HCT116 (cell line): ENCODE data around the gene RNH1. TPM values are rescaled to one million over a fixed set of nuclear protein-coding genes. Genes with fewer than 3 reads are reported as not detected.

Source experiments
- ATAC-seq: fragments of 200-7000 bp; cut with Tn5 transposase; 2 replicates; pipeline ENCODE4 v1.9.1; 2020; ENCODE audit warnings: mild to moderate bottlenecking, moderate library complexity
- BruUV-seq: library from RNA; stranded (reverse); fragments of 400-500 nt; replicated peaks from 2 replicates; lab custom pipeline; 2021; lab: Mats Ljungman, UMichigan
- CTCF ChIA-PET: fragments of 300-600 bp; sonication (Branson Sonifier 250); formaldehyde crosslinking; loops from one replicate; lab custom pipeline; 2021; ENCODE audit warnings: antibody characterized with exemption; lab: Charles Lee
- POLR2A ChIA-PET: fragments of 300-600, 350-600 bp; sonication (Branson Sonifier 250); formaldehyde crosslinking; loops from one replicate; lab custom pipeline; 2021; ENCODE audit warnings: antibody characterized with exemption; lab: Charles Lee
- RAD21 ChIA-PET, 2 experiments: fragments of 300-600 bp; sonication (Branson Sonifier 250); formaldehyde crosslinking; loops; one replicate each; lab custom pipeline; 2023; ENCODE audit warnings: low total read pairs in 2 of 2; ENCODE audit not compliant: uncharacterized antibody in 2 of 2, unreplicated experiment in 2 of 2, low non-redundant PET in 1 of 2; lab: Charles Lee
- DNase-seq: peaks from one replicate; pipeline ENCODE4 v3.0.0-alpha.2; 2010; ENCODE audit warnings: low read depth, low spot score
- H2AFZ ChIP-seq: fragments of 200-600 bp; shearing (Covaris generic), sonication (generic); 2 replicates; pipeline ENCODE4 v1.6.1; 2017; ENCODE audit warnings: low read depth, mixed run types, mixed read lengths, antibody characterized with exemption, low read length; ENCODE audit not compliant: poor library complexity, severe bottlenecking
- H3K27ac ChIP-seq: 2 replicates; pipeline ENCODE4 v1.5.1; 2012; ENCODE audit warnings: low read depth, low read length
- H3K27me3 ChIP-seq: fragments of 200-600 bp; sonication (generic); 2 replicates; pipeline ENCODE4 v1.6.1; 2016; ENCODE audit warnings: mixed run types, low read length, mixed read lengths; ENCODE audit not compliant: insufficient read depth
- H3K36me3 ChIP-seq, 2 experiments: fragments of 200-500 bp in 1 of 2; fragments of 200-600 bp in 1 of 2; sonication (Bioruptor generic) in 1 of 2; sonication (generic) in 1 of 2; 2 replicates each; pipeline versions ENCODE4 v1.5.1 to v1.6.1; 2014 to 2016; ENCODE audit warnings: low read length in 2 of 2, inconsistent platforms in 1 of 2, mixed read lengths in 1 of 2, mixed run types in 1 of 2; ENCODE audit not compliant: insufficient read depth in 2 of 2, control insufficient read depth in 1 of 2
- H3K4me1 ChIP-seq, 2 experiments: fragments of 200-600 bp in 1 of 2; sonication (generic) in 1 of 2; 2 replicates each; pipeline versions ENCODE4 v1.5.1 to v1.6.1; 2012 to 2017; ENCODE audit warnings: low read length in 2 of 2, inconsistent platforms in 1 of 2, mild to moderate bottlenecking in 1 of 2, mixed read lengths in 1 of 2, mixed run types in 1 of 2, moderate library complexity in 1 of 2; ENCODE audit not compliant: insufficient read depth in 2 of 2, control insufficient read depth in 1 of 2
- H3K4me2 ChIP-seq: fragments of 200-600 bp; sonication (generic); 2 replicates; pipeline ENCODE4 v1.6.1; 2017; ENCODE audit warnings: mixed run types, low read length, mixed read lengths
- H3K4me3 ChIP-seq, 2 experiments: fragments of 200-600 bp in 1 of 2; sonication (generic) in 1 of 2; replicated peaks in 1 of 2; 2 replicates each; pipeline ENCODE4 v1.5.1; 2011 to 2016; ENCODE audit warnings: low read length in 2 of 2, control low read depth in 1 of 2, low read depth in 1 of 2, mild to moderate bottlenecking in 1 of 2, mixed read lengths in 1 of 2, mixed run types in 1 of 2
- H3K79me2 ChIP-seq: fragments of 200-600 bp; sonication (generic); 2 replicates; pipeline ENCODE4 v1.6.1; 2017; ENCODE audit warnings: mild to moderate bottlenecking, mixed run types, low read length, moderate library complexity, mixed read lengths; ENCODE audit not compliant: insufficient read depth
- H3K9ac ChIP-seq: fragments of 200-600 bp; sonication (generic); 2 replicates; pipeline ENCODE4 v1.6.1; 2016; ENCODE audit warnings: low read length, mixed read lengths
- H3K9me2 ChIP-seq: fragments of 200-600 bp; sonication (generic), shearing (Covaris generic); 2 replicates; pipeline ENCODE4 v1.6.1; 2017; ENCODE audit warnings: mixed run types, mild to moderate bottlenecking, moderate library complexity; ENCODE audit not compliant: insufficient read depth
- H3K9me3 ChIP-seq, 2 experiments: fragments of 200-500 bp in 1 of 2; fragments of 200-600 bp in 1 of 2; sonication (Bioruptor generic) in 1 of 2; sonication (generic) in 1 of 2; 2 replicates each; pipeline ENCODE4 v1.6.1; 2014 to 2017; ENCODE audit warnings: low read length in 2 of 2, mixed read lengths in 2 of 2, inconsistent platforms in 1 of 2, low read depth in 1 of 2, mild to moderate bottlenecking in 1 of 2, mixed run types in 1 of 2, moderate library complexity in 1 of 2; ENCODE audit not compliant: control insufficient read depth in 1 of 2, insufficient read depth in 1 of 2
- H4K20me1 ChIP-seq: fragments of 200-600 bp; sonication (generic), shearing (Covaris generic); 2 replicates; pipeline ENCODE4 v1.6.1; 2017; ENCODE audit warnings: mixed run types, mild to moderate bottlenecking, moderate library complexity; ENCODE audit not compliant: insufficient read depth
- ATF3 ChIP-seq: IDR thresholded peaks from 2 replicates; pipeline ENCODE4 v1.6.1; 2012
- CBX3 ChIP-seq: IDR thresholded peaks from 2 replicates; pipeline ENCODE4 v1.6.1; 2012; ENCODE audit warnings: low read depth
- CEBPB ChIP-seq: IDR thresholded peaks from 2 replicates; pipeline ENCODE4 v1.6.1; 2012; ENCODE audit warnings: low read depth
- CTCF ChIP-seq, 3 experiments: fragments of 200-600 bp in 1 of 3; sonication (generic) in 1 of 3; IDR thresholded peaks in 2 of 3; conservative IDR thresholded peaks in 1 of 3; 2 replicates each; pipeline ENCODE4 v1.5.1; 2012 to 2017; ENCODE audit warnings: low read depth in 2 of 3, low read length in 2 of 3, antibody characterized with exemption in 1 of 3, borderline replicate concordance in 1 of 3, control low read depth in 1 of 3, mild to moderate bottlenecking in 1 of 3, mixed read lengths in 1 of 3, mixed run types in 1 of 3, moderate library complexity in 1 of 3; ENCODE audit not compliant: insufficient read depth in 1 of 3
- ELF1 ChIP-seq: IDR thresholded peaks from 2 replicates; pipeline ENCODE4 v1.6.1; 2012; ENCODE audit warnings: low read depth, borderline replicate concordance
- EZH2 ChIP-seq: fragments of 200-600 bp; sonication (generic); IDR thresholded peaks from 2 replicates; pipeline ENCODE4 v1.6.1; 2017; ENCODE audit warnings: antibody characterized with exemption, mixed run types
- FOSL1 ChIP-seq: IDR thresholded peaks from 2 replicates; pipeline ENCODE4 v1.6.1; 2012; ENCODE audit warnings: low read depth
- JUND ChIP-seq: IDR thresholded peaks from 2 replicates; pipeline ENCODE4 v1.6.1; 2012
- MAX ChIP-seq: IDR thresholded peaks from 2 replicates; pipeline ENCODE4 v1.6.1; 2012
- POLR2A ChIP-seq: IDR thresholded peaks from 2 replicates; pipeline ENCODE4 v1.7.0; 2011; ENCODE audit warnings: borderline replicate concordance; ENCODE audit not compliant: insufficient read depth, insufficient read length; ENCODE audit errors: extremely low read depth
- REST ChIP-seq: IDR thresholded peaks from 2 replicates; pipeline ENCODE4 v1.6.1; 2012; ENCODE audit warnings: low read depth
- SIN3A ChIP-seq: IDR thresholded peaks from 2 replicates; pipeline ENCODE4 v1.6.1; 2012; ENCODE audit warnings: low read depth
- SP1 ChIP-seq: IDR thresholded peaks from 2 replicates; pipeline ENCODE4 v1.6.1; 2012; ENCODE audit warnings: low read depth
- TCF7L2 ChIP-seq: IDR thresholded peaks from 2 replicates; pipeline ENCODE4 v1.7.0; 2011; ENCODE audit warnings: borderline replicate concordance, inconsistent platforms; ENCODE audit not compliant: insufficient read depth, insufficient read length; ENCODE audit errors: extremely low read depth
- YY1 ChIP-seq: IDR thresholded peaks from 2 replicates; pipeline ENCODE4 v1.6.1; 2011; ENCODE audit warnings: low read length, low read depth, moderate library complexity, mild to moderate bottlenecking; ENCODE audit not compliant: insufficient replicate concordance; ENCODE audit errors: extremely low read depth
- ZBTB33 ChIP-seq: IDR thresholded peaks from 2 replicates; pipeline ENCODE4 v1.6.1; 2011; ENCODE audit warnings: mild to moderate bottlenecking, low read length, moderate library complexity; ENCODE audit not compliant: insufficient replicate concordance; ENCODE audit errors: extremely low read depth
- ZFX ChIP-seq: fragments of 450-650 bp; IDR thresholded peaks from 2 replicates; pipeline ENCODE4 v1.6.1; 2017
- ZNF274 ChIP-seq: fragments of 200-500 bp; sonication (Bioruptor generic); IDR thresholded peaks from 2 replicates; pipeline ENCODE4 v1.6.1; 2014; ENCODE audit warnings: mild to moderate bottlenecking, low read depth, low read length, inconsistent platforms
- intact Hi-C: fragments of 100-400 bp; cut with micrococcal nuclease; formaldehyde crosslinking; loops from 2 replicates; pipeline ENCODE4 v1.10.0; 2022
- total RNA-seq: library from RNA; stranded (reverse); gene quantifications from one replicate; pipeline ENCODE4 v1.2.1, GENCODE V29; 2021; ENCODE audit not compliant: unreplicated experiment

Gene RNH1
- total RNA-seq, 1 experiment from 2014 or later: 120 TPM

GRCh38 chr11:536841-537621, 30.0 kb upstream of the RNH1 start, which contains the start of gene LRRC56:
Gene LRRC56 (plus strand): TSS chr11:537527. CDS start chr11:540685, 3,158 bp downstream.
- intact Hi-C loops: loop anchor here (2.0 kb wide), 2 partner anchors 24 to 30 kb away; partner anchors contain the start of genes LMNTD2, RASSF7 and RNH1
- RAD21 ChIA-PET: no interaction called here
- no peaks in the 10 kb centered on the region for H3K27me3 ChIP-seq
- TF ChIP-seq CTCF (IDR thresholded peaks at IDR 0.05 in 2 of 3, conservative IDR thresholded peaks at IDR 0.05 in 1 of 3; ENCODE audit: borderline replicate concordance in 1 of 3, insufficient read depth in 1 of 3, low read depth in 2 of 3, low read length in 2 of 3) (no peak), MAX (peak; percentile 96), YY1 (no peak), ZFX (peak; percentile 70; the same call in 1 of the 2 replicates), JUND (no peak; the same call in 1 of the 2 replicates), ELF1 (no peak), CEBPB (no peak), FOSL1 (no peak), TCF7L2 (no peak), EZH2 (no peak), ATF3 (no peak), SIN3A (peak; percentile 63; the same call in 1 of the 2 replicates), POLR2A (no peak), REST (no peak), SP1 (peak; percentile 58; the same call in 1 of the 2 replicates), ZBTB33 (no peak), CBX3 (no peak), ZNF274 (no peak)

More at GRCh38 chr11:536841-537621, 30.0 kb upstream of the RNH1 start, which contains the start of gene LRRC56:
- Histone ChIP-seq H3K9ac (peak within 1 kb of the TSS; percentile 77), H3K79me2 (peaks cover 33% of the 10 kb centered on the region), H3K9me3 (no peaks in the 10 kb centered on the region), H3K27ac (peak within 1 kb of the TSS; percentile 100), H3K4me1 (peaks cover 15 to 33% of the 10 kb centered on the region in 2 experiments; a peak in 3 of 4 replicates), H4K20me1 (no peaks in the 10 kb centered on the region), H3K36me3 (peaks cover 0 to 20% of the 10 kb centered on the region in 2 experiments; a peak in 2 of 4 replicates), H3K4me3 (peak within 1 kb of the TSS; percentile 64 to 76), H2AFZ (no peak within 1 kb of the TSS), H3K4me2 (peak within 1 kb of the TSS; percentile 100), H3K9me2 (no peaks in the 10 kb centered on the region)
- peak; percentile 84 for DNase-seq
- BruUV-seq: no TSS peak
- POLR2A ChIA-PET: interaction anchor here (1.7 to 1.8 kb wide), 2 partner anchors 30 to 39 kb away, joined by 5 to 8 read pairs; partner anchors contain the start of gene PHRF1
- CTCF ChIA-PET: no interaction called here
- peak; percentile 55 for ATAC-seq
